Suprapubic skin (tissue), 3 donors: ENCODE results near the gene CDCA7L.

Experiments
- POLR2A ChIP-seq, 2 donors: fragments of 450-650 bp; IDR thresholded peaks; one replicate each; pipeline ENCODE4 v1.6.1; 2017; ENCODE audit warnings: antibody characterized with exemption in 2 of 2, mild to moderate bottlenecking in 2 of 2, moderate library complexity in 2 of 2
- TF ChIP-seq, protein P1 (sequence below), 2 donors: fragments of 200-600 bp in 1 of 2; fragments of 450-650 bp in 1 of 2; sonication (generic) in 1 of 2; IDR thresholded peaks; one replicate each; pipeline ENCODE4 v1.5.1; 2016 to 2019; ENCODE audit warnings: antibody characterized with exemption in 2 of 2, mild to moderate bottlenecking in 1 of 2, moderate library complexity in 1 of 2

DNA sequence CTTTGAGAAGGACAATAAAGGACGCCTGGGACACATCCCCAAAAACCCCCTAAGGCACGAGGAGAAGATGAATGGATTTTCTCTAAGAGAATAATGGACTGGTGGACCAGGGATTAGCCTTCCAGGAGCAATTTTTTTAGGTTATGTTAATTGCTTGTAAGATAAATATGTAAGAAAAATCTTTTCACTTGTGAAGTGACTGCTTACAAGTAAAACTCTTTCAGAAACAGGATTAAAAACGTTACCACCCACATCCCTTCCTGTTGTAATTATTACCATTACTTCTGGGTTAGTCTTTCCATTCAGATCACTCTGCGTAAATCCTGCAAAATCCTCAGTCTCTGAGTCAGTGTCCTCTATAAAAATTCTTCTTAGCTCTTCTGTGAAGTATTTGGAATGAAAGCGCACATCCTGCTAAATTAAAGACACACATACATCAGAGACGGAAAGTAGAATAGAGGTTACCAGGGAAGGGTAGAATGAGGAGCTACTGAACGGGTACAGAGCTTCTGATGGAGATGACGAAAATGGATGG, 34.3 kb downstream of the CDCA7L start:
- TF ChIP-seq POLR2A (IDR thresholded peaks at IDR 0.05) = no peak
- TF ChIP-seq, protein P1, sequence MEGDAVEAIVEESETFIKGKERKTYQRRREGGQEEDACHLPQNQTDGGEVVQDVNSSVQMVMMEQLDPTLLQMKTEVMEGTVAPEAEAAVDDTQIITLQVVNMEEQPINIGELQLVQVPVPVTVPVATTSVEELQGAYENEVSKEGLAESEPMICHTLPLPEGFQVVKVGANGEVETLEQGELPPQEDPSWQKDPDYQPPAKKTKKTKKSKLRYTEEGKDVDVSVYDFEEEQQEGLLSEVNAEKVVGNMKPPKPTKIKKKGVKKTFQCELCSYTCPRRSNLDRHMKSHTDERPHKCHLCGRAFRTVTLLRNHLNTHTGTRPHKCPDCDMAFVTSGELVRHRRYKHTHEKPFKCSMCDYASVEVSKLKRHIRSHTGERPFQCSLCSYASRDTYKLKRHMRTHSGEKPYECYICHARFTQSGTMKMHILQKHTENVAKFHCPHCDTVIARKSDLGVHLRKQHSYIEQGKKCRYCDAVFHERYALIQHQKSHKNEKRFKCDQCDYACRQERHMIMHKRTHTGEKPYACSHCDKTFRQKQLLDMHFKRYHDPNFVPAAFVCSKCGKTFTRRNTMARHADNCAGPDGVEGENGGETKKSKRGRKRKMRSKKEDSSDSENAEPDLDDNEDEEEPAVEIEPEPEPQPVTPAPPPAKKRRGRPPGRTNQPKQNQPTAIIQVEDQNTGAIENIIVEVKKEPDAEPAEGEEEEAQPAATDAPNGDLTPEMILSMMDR (IDR thresholded peaks at IDR 0.05) = no peak
